Measurements from ENCODE around the gene REG3A. TPM values are rescaled to one million over a fixed set of nuclear protein-coding genes. Genes with fewer than 3 reads are reported as not detected.

The REG3A gene
- total RNA-seq, 5 donors from 2014 or later (not counting 1 experiment from before 2014, with no cell fraction given): 0.35 to 0.46 TPM; not detected in 3

- Histone ChIP-seq H3K4me1 (ENCODE audit: control insufficient read depth in 1 of 2, extremely low read depth in 1 of 2, insufficient read depth in 2 of 2, low read length in 2 of 2) (no peaks in the 10 kb centered on the region), H3K4me3 (ENCODE audit: control insufficient read depth in 1 of 2, extremely low read depth in 1 of 2, low read length in 1 of 2) (no peak overlapping the region), H3K27me3 (replicated peaks in 1 of 2; ENCODE audit: control insufficient read depth in 2 of 2, extremely low read depth in 1 of 2, insufficient read depth in 2 of 2, low read length in 1 of 2) (no peaks in the 10 kb centered on the region), H3K36me3 (ENCODE audit: control insufficient read depth in 2 of 2, extremely low read depth in 1 of 2, insufficient read depth in 1 of 2, low read length in 1 of 2) (no peaks in the 10 kb centered on the region), H3K9me3 (peaks cover 2% of the 10 kb centered on the region), H3K27ac (ENCODE audit: low read length) (no peak overlapping the region)
- Mint-ChIP-seq H3K4me1 (no peaks in the 10 kb centered on the region), H3K27ac (no peak overlapping the region), H3K27me3 (no peaks in the 10 kb centered on the region), H3K9me3 (peaks cover 5 to 10% (median 6%) of the 10 kb centered on the region in 3 donors), H3K4me3 (no peak overlapping the region), H3K36me3 (no peaks in the 10 kb centered on the region)
- DNase-seq: no peak
- POLR2A ChIA-PET: no interaction called here
- WGBS (ENCODE audit: insufficient coverage): 67% methylated on average over 1 of the region's 3 CpGs
- CTCF ChIA-PET: no interaction called here
- no peak for ATAC-seq (replicated peaks in 1 of 4)
These were observed 47.3 kb downstream of the REG3A start for GRCh38 chr2:79112269-79112668.

Other genes starting within 250 kb of the REG3A start
- gene REG3G, start 134.1 kb downstream of the REG3A start, total RNA-seq: under 1 TPM in 3 of 5 donors, not detected in 2; 0.32 to 0.72 (median 0.38) TPM
- gene REG1B, start 71.8 kb downstream of the REG3A start, total RNA-seq: 1 to 10 TPM in 3 of 5 donors, not detected in 2; 4.9 to 6.5 (median 5.4) TPM
- 10 to 100 TPM in 1 of 5 donors, 1 to 10 TPM in 2, not detected in 2; 9.1 to 11.7 (median 9.4) TPM for gene REG1A, start 39.3 kb downstream of the REG3A start, total RNA-seq